ENCODE data around the gene CDSN.
A peak's percentile ranks its signal among the peaks of the same experiment; 100 is the strongest.

CDSN gene

DNA sequence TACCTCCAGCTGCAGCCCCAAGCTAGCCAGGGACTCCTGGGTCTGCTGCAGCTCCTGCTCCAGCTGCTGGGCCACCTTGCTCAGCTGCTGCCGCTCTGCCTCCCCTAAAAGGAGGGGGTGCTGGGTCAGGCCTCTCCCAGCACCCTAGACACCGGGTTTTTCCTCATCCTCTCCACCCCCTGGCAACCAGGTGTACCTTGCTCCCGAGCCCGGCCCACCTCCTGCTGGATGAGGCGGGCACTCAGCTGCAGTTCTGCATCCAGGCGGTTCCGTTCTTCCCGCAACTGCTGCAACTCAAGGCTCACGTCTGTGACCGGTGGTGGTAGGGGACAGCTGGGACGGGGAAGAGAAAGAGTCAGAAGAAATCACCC lies 24.7 kb upstream of the CDSN start:
- DNase-seq: no peak

DNA sequence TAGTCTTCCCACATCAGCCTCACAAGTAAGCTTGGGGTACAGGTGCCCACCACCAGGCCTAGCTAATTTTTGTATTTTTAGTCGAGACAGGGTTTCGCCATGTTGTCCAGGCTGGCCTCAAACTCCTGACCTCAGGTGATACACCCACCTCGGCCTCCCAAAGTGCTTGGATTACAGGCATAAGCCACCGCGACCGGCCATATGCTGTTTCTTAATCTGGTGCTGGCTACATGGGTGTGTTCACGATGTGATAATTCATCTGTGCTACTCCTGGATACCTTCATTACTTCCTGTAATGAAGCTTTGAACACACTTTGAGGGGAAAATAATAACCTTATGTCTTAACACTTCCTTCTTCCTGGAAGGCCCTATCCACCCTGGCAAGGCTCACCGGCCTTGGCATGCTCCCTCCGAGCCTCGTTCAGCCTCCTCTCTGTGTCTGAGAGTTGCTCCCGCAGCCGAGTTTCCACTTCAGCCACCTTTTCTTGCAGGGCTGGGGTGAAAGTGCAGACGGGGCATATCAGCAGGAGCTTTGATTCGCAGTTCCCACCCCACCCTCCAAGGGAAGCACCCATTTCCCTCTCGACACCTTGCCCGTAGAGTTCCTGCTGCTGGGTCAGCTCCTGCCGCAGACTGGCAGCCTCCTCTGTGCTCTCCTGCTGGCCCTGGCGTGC lies 24.2 kb upstream of the CDSN start:
- DNase-seq: no peak

DNA sequence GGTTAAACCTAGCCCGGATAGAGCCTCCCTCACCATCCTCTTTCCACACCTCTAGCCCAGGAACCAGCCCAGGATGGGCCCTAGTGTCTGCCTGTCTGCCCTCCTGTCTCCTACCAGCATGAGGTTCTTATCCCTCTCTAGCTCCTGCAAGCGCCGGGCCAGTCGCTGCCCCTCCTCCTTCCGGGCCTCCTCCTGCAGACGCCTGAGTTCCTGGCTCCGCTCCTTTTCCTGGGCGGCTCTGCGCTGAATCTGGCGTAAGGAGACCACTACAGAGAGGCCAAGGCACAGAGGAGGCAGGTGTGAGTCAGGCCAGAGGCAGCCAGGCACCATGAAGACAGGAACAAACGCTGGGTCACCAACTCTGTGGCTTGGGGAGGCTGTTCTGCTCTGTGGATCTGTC lies 22.9 kb upstream of the CDSN start:
- DNase-seq: peak; percentile 79

GRCh38 chr6:31142361-31142761 lies 22.1 kb upstream of the CDSN start:
- peak; percentile 54 for DNase-seq

- no peak for DNase-seq
These were observed 20.4 kb upstream of the CDSN start for GRCh38 chr6:31140643-31141042.

- no peak for DNase-seq
These were observed 19.4 kb upstream of the CDSN start for GRCh38 chr6:31139599-31139998.

DNA sequence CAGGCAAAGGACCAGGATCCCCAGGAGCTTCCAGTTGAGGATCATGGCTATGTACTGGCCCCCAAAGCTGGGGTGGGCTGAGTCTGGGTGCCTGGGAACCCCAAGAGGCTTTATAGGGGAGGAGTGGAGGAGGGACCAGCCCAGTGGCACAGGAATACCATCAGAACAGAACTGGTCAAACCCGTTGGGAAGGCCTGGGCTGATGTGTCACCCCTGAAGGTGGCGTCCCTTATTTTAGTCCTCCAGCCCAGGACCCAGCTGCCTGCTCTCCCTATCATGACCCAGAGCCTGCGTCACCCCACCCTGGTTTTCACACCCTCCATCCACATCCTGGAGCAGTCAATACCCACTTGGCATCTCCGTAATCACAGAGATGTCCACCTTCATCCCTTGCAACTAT lies 18.7 kb upstream of the CDSN start, which contains the start of gene PSORS1C2:
TSS of gene PSORS1C2 (minus strand) at position 85 of the 400 bp plus-strand sequence. CDS start at position 45, 40 bp downstream.
- DNase-seq: no peak

- no peak for DNase-seq
These were observed 15.5 kb upstream of the CDSN start for GRCh38 chr6:31135710-31136109.

DNA sequence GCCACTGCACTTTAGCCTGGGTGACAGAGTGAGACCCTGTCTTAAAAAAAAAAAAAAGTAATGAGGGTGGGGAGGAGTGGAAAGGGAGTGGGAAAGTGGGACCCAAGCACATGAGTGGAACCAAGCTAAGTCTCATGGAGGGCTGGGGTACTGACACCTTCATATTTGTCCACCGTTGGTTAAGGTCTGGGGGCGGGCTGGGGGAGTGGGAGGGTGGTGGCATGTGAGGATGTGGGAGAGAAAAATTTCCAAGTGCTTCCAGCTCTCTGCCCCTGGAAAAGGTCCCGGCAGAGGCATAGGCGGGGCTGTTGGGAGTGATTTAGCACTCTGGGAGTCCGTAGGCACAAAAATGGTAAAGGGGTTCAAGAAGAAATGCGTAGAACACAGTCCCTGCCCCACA lies 12.6 kb upstream of the CDSN start:
- no peak for DNase-seq

GRCh38 chr6:31131595-31131994 lies 11.3 kb upstream of the CDSN start:
- no peak for DNase-seq

- no peak for DNase-seq
These were observed 10.5 kb upstream of the CDSN start for GRCh38 chr6:31130751-31131150.

DNA sequence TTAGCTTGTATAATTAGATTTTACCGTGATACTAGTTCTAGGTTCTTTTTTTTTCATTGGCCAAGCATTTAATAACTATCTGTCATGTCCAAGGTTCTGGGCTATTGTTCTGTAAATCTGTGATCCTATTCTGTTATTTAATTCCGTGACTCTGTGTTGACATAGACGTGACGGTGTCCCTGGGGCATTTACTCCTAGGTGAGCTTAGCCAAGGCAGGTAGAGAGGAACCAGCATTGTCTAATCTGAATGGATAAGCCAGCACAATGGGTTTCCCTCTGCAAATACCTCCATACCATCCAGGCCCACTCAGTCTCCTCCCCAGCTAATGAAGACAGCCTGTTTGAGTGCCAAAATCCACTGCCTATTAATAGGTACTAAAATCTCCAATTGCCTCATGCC lies 8.9 kb upstream of the CDSN start:
- no peak for DNase-seq

GRCh38 chr6:31128093-31128676 lies 7.9 kb upstream of the CDSN start:
- peak; percentile 46 for DNase-seq

- no peak for DNase-seq
These were observed 6.3 kb upstream of the CDSN start for GRCh38 chr6:31126396-31127175.

GRCh38 chr6:31125586-31126363 lies 5.5 kb upstream of the CDSN start:
- no peak for DNase-seq

DNA sequence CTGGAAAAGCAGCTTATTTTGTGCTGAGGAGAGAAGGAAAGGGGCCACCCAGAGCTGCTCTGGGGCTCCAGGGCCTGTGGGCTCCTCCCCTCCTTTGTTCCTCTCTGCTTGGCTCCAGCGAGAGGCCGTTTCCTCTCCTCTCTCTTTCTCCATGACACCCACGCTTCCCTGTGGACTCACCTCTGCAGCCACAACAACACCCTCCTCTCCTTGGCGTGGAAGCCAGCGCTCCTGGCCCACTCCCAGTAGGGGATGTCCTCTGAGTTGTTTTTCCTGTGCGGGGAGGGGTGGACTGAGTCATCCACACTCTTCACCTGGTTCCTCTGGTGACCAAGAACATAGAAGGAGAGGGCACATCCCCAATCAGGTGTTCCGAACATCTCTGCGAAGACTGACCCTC lies 4.9 kb upstream of the CDSN start:
- DNase-seq: peak; percentile 85

GRCh38 chr6:31122791-31123706 lies 2.8 kb upstream of the CDSN start:
- peak; percentile 88 for DNase-seq

- no peak for DNase-seq
These were observed 1.0 kb upstream of the CDSN start for GRCh38 chr6:31121131-31121790.

DNA sequence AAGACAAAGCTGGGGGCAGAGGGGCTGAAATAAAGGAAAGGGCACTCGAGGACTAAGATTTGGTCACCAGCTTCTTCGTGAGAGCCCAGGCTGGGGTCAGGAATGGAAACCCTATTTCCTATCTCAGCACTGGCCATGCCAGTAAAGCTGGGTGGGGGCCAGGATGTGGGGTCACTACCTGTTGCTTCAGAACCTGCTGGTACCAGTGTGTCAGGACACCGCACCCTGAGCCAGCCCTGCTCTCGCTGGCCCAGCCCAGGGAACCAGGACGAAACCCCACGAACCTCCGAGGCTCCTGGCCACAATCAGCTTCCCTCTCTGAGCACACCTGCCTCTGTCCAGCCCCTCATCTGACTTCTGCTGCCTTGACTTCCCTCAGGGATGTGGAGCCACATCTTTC lies 2.1 kb downstream of the CDSN start:
- DNase-seq: no peak

- DNase-seq: peak; percentile 51
These were observed 3.4 kb downstream of the CDSN start for GRCh38 chr6:31116661-31117385.
